ENCODE data around the gene KIF3B.
A peak's percentile ranks its signal among the peaks of the same experiment; 100 is the strongest.
"Not testable (repeated sequence)": the region's sequence is repeated elsewhere in the genome, so short reads cannot be mapped to it uniquely, and the experiment has no call there.

The KIF3B gene

GRCh38 chr20:32350421-32350820, 73.0 kb downstream of the KIF3B start:
- TF ChIP-seq CTCF (IDR thresholded peaks at IDR 0.05; ENCODE audit: low read length, missing control alignments) = no peak
- H3K4me3 ChIP-seq (replicated peaks; ENCODE audit: low read depth, low read length) = no peak overlapping the region

GRCh38 chr20:32352121-32352720, 74.8 kb downstream of the KIF3B start:
- DNase-seq (ENCODE audit: low read depth) = no peak
- TF ChIP-seq CTCF (IDR thresholded peaks at IDR 0.05; ENCODE audit: low read length, missing control alignments) = no peak
- H3K4me3 ChIP-seq (replicated peaks; ENCODE audit: low read depth, low read length) = no peak overlapping the region

More at GRCh38 chr20:32350421-32350820, 73.0 kb downstream of the KIF3B start:
- no peak for DNase-seq (ENCODE audit: low read depth)

- no peak for DNase-seq (ENCODE audit: low read depth)
- no peak overlapping the region for H3K4me3 ChIP-seq (replicated peaks; ENCODE audit: low read depth, low read length)
- no peak for TF ChIP-seq CTCF (IDR thresholded peaks at IDR 0.05; ENCODE audit: low read length, missing control alignments)
These were observed 76.5 kb downstream of the KIF3B start for GRCh38 chr20:32353848-32354496.

GRCh38 chr20:32354592-32355416, 77.4 kb downstream of the KIF3B start:
- peak; percentile 63 for DNase-seq (ENCODE audit: low read depth)
- no peak overlapping the region for H3K4me3 ChIP-seq (replicated peaks; ENCODE audit: low read depth, low read length)
- TF ChIP-seq CTCF (IDR thresholded peaks at IDR 0.05; ENCODE audit: low read length, missing control alignments) = no peak

- no peak for TF ChIP-seq CTCF (IDR thresholded peaks at IDR 0.05; ENCODE audit: low read length, missing control alignments)
- no peak for DNase-seq (ENCODE audit: low read depth)
These were observed 78.0 kb downstream of the KIF3B start for GRCh38 chr20:32355417-32355841.

GRCh38 chr20:32355907-32356621, 78.6 kb downstream of the KIF3B start:
- peak; percentile 75 for DNase-seq (ENCODE audit: low read depth)
- H3K4me3 ChIP-seq (replicated peaks; ENCODE audit: low read depth, low read length) = not testable (repeated sequence)

More at GRCh38 chr20:32355417-32355841, 78.0 kb downstream of the KIF3B start:
- H3K4me3 ChIP-seq (replicated peaks; ENCODE audit: low read depth, low read length) = no peak overlapping the region
